ENCODE data around the gene NPAS2. TPM values are rescaled to one million over a fixed set of nuclear protein-coding genes. Genes with fewer than 3 reads are reported as not detected.

The NPAS2 gene
- total RNA-seq, 1 donor from 2014 or later: 39.4 TPM

DNA sequence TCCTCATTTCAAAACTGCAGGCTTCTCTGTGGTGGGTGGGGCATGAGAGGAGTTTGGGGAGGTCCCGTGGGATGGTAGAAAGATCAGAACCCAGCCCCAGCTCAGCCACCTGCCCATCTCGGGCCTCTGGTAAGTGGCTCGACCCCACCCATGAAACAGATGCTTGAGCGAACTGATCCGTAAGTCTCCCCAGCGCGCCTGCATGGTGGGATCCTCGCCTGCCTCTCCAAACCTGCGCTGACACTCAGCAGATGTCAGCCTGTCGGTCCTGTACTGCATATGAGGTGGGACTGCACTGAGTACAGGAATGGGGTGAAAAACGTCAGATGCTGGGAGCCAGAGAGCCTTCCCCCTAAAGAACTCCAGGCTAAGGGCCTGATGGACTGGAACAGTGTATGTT lies 166.2 kb downstream of the NPAS2 start:
- H3K79me2 ChIP-seq (ENCODE audit: low read depth): no peaks in the 10 kb centered on the region
- no peaks in the 10 kb centered on the region for H3K36me3 ChIP-seq
- H3K4me1 ChIP-seq: peaks cover 18% of the 10 kb centered on the region
- H3K27ac ChIP-seq: no peak overlapping the region
- no peak overlapping the region for H3K4me3 Mint-ChIP-seq
- H3K36me3 Mint-ChIP-seq: no peaks in the 10 kb centered on the region
- TF ChIP-seq EZH2 (IDR thresholded peaks at IDR 0.05) (no peak), EZH2phosphoT487 (IDR thresholded peaks at IDR 0.05) (no peak)
- TF ChIP-seq, protein P1, sequence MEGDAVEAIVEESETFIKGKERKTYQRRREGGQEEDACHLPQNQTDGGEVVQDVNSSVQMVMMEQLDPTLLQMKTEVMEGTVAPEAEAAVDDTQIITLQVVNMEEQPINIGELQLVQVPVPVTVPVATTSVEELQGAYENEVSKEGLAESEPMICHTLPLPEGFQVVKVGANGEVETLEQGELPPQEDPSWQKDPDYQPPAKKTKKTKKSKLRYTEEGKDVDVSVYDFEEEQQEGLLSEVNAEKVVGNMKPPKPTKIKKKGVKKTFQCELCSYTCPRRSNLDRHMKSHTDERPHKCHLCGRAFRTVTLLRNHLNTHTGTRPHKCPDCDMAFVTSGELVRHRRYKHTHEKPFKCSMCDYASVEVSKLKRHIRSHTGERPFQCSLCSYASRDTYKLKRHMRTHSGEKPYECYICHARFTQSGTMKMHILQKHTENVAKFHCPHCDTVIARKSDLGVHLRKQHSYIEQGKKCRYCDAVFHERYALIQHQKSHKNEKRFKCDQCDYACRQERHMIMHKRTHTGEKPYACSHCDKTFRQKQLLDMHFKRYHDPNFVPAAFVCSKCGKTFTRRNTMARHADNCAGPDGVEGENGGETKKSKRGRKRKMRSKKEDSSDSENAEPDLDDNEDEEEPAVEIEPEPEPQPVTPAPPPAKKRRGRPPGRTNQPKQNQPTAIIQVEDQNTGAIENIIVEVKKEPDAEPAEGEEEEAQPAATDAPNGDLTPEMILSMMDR (IDR thresholded peaks at IDR 0.05): no peak
- no peaks in the 10 kb centered on the region for H3K9me3 Mint-ChIP-seq
- no peaks in the 10 kb centered on the region for H3K9me3 ChIP-seq (ENCODE audit: low read depth)
- H3K27me3 ChIP-seq: no peaks in the 10 kb centered on the region
- peaks cover 16% of the 10 kb centered on the region for H3K4me1 Mint-ChIP-seq
- H3K27ac Mint-ChIP-seq: no peak overlapping the region
- H3K27me3 Mint-ChIP-seq (ENCODE audit: insufficient read depth, low read depth): no peaks in the 10 kb centered on the region
- H2AFZ ChIP-seq (replicated peaks): no peak overlapping the region
- H3K4me3 ChIP-seq: no peak overlapping the region
- no peak overlapping the region for H3K4me2 ChIP-seq
- H3F3A ChIP-seq (ENCODE audit: low read depth): peaks cover 3% of the 10 kb centered on the region
- no peak overlapping the region for H3K9ac ChIP-seq
- DNase-seq (ENCODE audit: low spot score): no peak
- no peaks in the 10 kb centered on the region for H4K20me1 ChIP-seq (ENCODE audit: low read depth)

- Mint-ChIP-seq H3K4me3 (no peak overlapping the region), H3K9me3 (no peaks in the 10 kb centered on the region), H3K27me3 (ENCODE audit: insufficient read depth, low read depth) (no peaks in the 10 kb centered on the region), H3K27ac (no peak overlapping the region), H3K4me1 (peaks cover 3% of the 10 kb centered on the region), H3K36me3 (no peaks in the 10 kb centered on the region)
- no peaks in the 10 kb centered on the region for H3K36me3 ChIP-seq
- H2AFZ ChIP-seq (replicated peaks): no peak overlapping the region
- no peaks in the 10 kb centered on the region for H4K20me1 ChIP-seq (ENCODE audit: low read depth)
- H3K79me2 ChIP-seq (ENCODE audit: low read depth): no peaks in the 10 kb centered on the region
- TF ChIP-seq EZH2phosphoT487 (IDR thresholded peaks at IDR 0.05) (no peak), EZH2 (IDR thresholded peaks at IDR 0.05) (no peak)
- TF ChIP-seq, protein P1 (IDR thresholded peaks at IDR 0.05): no peak
- H3K4me2 ChIP-seq: no peak overlapping the region
- no peaks in the 10 kb centered on the region for H3K27me3 ChIP-seq
- H3K9me3 ChIP-seq (ENCODE audit: low read depth): no peaks in the 10 kb centered on the region
- DNase-seq (ENCODE audit: low spot score): no peak
- H3F3A ChIP-seq (ENCODE audit: low read depth): no peaks in the 10 kb centered on the region
- no peak overlapping the region for H3K27ac ChIP-seq
- no peak overlapping the region for H3K9ac ChIP-seq
- H3K4me3 ChIP-seq: no peak overlapping the region
- peaks cover 7% of the 10 kb centered on the region for H3K4me1 ChIP-seq
Measured at GRCh38 chr2:100987536-100987935, 167.6 kb downstream of the NPAS2 start.

GRCh38 chr2:100987974-100988373 lies 168.0 kb downstream of the NPAS2 start:
- Histone ChIP-seq H3K4me3 (no peak overlapping the region), H3K9ac (no peak overlapping the region), H4K20me1 (ENCODE audit: low read depth) (no peaks in the 10 kb centered on the region), H3K4me1 (peaks cover 7% of the 10 kb centered on the region), H3K4me2 (no peak overlapping the region), H3K36me3 (no peaks in the 10 kb centered on the region), H3K27ac (no peak overlapping the region), H3K79me2 (ENCODE audit: low read depth) (no peaks in the 10 kb centered on the region), H2AFZ (replicated peaks) (no peak overlapping the region), H3F3A (ENCODE audit: low read depth) (no peaks in the 10 kb centered on the region), H3K27me3 (no peaks in the 10 kb centered on the region), H3K9me3 (ENCODE audit: low read depth) (no peaks in the 10 kb centered on the region)
- Mint-ChIP-seq H3K36me3 (no peaks in the 10 kb centered on the region), H3K9me3 (no peaks in the 10 kb centered on the region), H3K4me3 (no peak overlapping the region), H3K27ac (no peak overlapping the region), H3K27me3 (ENCODE audit: insufficient read depth, low read depth) (no peaks in the 10 kb centered on the region), H3K4me1 (no peaks in the 10 kb centered on the region)
- DNase-seq (ENCODE audit: low spot score): no peak
- TF ChIP-seq EZH2phosphoT487 (IDR thresholded peaks at IDR 0.05): no peak
- TF ChIP-seq, protein P1 (IDR thresholded peaks at IDR 0.05): no peak
- no peak for TF ChIP-seq EZH2 (IDR thresholded peaks at IDR 0.05)
